Measurements from ENCODE around the gene LZTS2. TPM values are rescaled to one million over a fixed set of nuclear protein-coding genes. Genes with fewer than 3 reads are reported as not detected.
A peak's percentile ranks its signal among the peaks of the same experiment; 100 is the strongest.

The LZTS2 gene
- total RNA-seq, 1 donor from 2014 or later, result 83.2 TPM

GRCh38 chr10:100966887-100967286, 32.7 kb upstream of the LZTS2 start:
- Mint-ChIP-seq H3K4me3 (ENCODE audit: low read depth) (no peak overlapping the region), H3K27me3 (no peaks in the 10 kb centered on the region), H3K4me1 (ENCODE audit: low read depth) (peaks cover 22% of the 10 kb centered on the region), H3K9me3 (ENCODE audit: low read depth) (no peaks in the 10 kb centered on the region), H3K27ac (no peak overlapping the region), H3K36me3 (ENCODE audit: insufficient read depth) (peaks cover 5% of the 10 kb centered on the region)
- TF ChIP-seq CTCF (IDR thresholded peaks at IDR 0.05; ENCODE audit: unreplicated experiment), result no peak
- DNase-seq (ENCODE audit: low spot score, unreplicated experiment), result no peak

- Mint-ChIP-seq H3K27ac (no peak overlapping the region), H3K9me3 (ENCODE audit: low read depth) (no peaks in the 10 kb centered on the region), H3K36me3 (ENCODE audit: insufficient read depth) (peaks cover 4% of the 10 kb centered on the region), H3K4me3 (ENCODE audit: low read depth) (no peak overlapping the region), H3K27me3 (no peaks in the 10 kb centered on the region), H3K4me1 (ENCODE audit: low read depth) (peaks cover 26% of the 10 kb centered on the region)
- DNase-seq (ENCODE audit: low spot score, unreplicated experiment), result no peak
- no peak for TF ChIP-seq CTCF (IDR thresholded peaks at IDR 0.05; ENCODE audit: unreplicated experiment)
Observed at GRCh38 chr10:100967332-100967731, 32.3 kb upstream of the LZTS2 start.

GRCh38 chr10:100968062-100968736, 31.4 kb upstream of the LZTS2 start:
- DNase-seq (ENCODE audit: low spot score, unreplicated experiment), result no peak
- no peaks in the 10 kb centered on the region for H3K36me3 Mint-ChIP-seq (ENCODE audit: insufficient read depth)
- TF ChIP-seq CTCF (IDR thresholded peaks at IDR 0.05; ENCODE audit: unreplicated experiment), result no peak
- H3K27me3 Mint-ChIP-seq, result no peaks in the 10 kb centered on the region
- peaks cover 31% of the 10 kb centered on the region for H3K4me1 Mint-ChIP-seq (ENCODE audit: low read depth)
- H3K27ac Mint-ChIP-seq, result no peak overlapping the region
- no peaks in the 10 kb centered on the region for H3K9me3 Mint-ChIP-seq (ENCODE audit: low read depth)
- H3K4me3 Mint-ChIP-seq (ENCODE audit: low read depth), result peak overlapping the region; percentile 79

GRCh38 chr10:100968863-100969186, 30.8 kb upstream of the LZTS2 start:
- Mint-ChIP-seq H3K36me3 (ENCODE audit: insufficient read depth) (peaks cover 3% of the 10 kb centered on the region), H3K4me1 (ENCODE audit: low read depth) (peaks cover 31% of the 10 kb centered on the region), H3K27me3 (no peaks in the 10 kb centered on the region), H3K27ac (no peak overlapping the region), H3K4me3 (ENCODE audit: low read depth) (peak overlapping the region; percentile 79), H3K9me3 (ENCODE audit: low read depth) (no peaks in the 10 kb centered on the region)
- DNase-seq (ENCODE audit: low spot score, unreplicated experiment), result no peak
- no peak for TF ChIP-seq CTCF (IDR thresholded peaks at IDR 0.05; ENCODE audit: unreplicated experiment)

- peak; percentile 88 for TF ChIP-seq CTCF (IDR thresholded peaks at IDR 0.05; ENCODE audit: unreplicated experiment)
- H3K27ac Mint-ChIP-seq, result peak within 1 kb of the TSS; percentile 95
- H3K4me3 Mint-ChIP-seq (ENCODE audit: low read depth), result peak within 1 kb of the TSS; percentile 79
- no peaks in the 10 kb centered on the region for H3K27me3 Mint-ChIP-seq
- no peaks in the 10 kb centered on the region for H3K9me3 Mint-ChIP-seq (ENCODE audit: low read depth)
- peak; percentile 76 for DNase-seq (ENCODE audit: low spot score, unreplicated experiment)
- H3K36me3 Mint-ChIP-seq (ENCODE audit: insufficient read depth), result peaks cover 3% of the 10 kb centered on the region
- H3K4me1 Mint-ChIP-seq (ENCODE audit: low read depth), result peaks cover 31% of the 10 kb centered on the region
Observed at GRCh38 chr10:100969187-100970075, 30.2 kb upstream of the LZTS2 start, which contains the start of gene SEMA4G. SEMA4G (plus strand) TSS chr10:100969504; CDS start chr10:100972913, 3,409 bp downstream.
